Smooth muscle cell (in vitro differentiated cells): ENCODE results near the gene DHRS13. TPM values are rescaled to one million over a fixed set of nuclear protein-coding genes. Genes with fewer than 3 reads are reported as not detected.

ENCODE experiments used
- DNase-seq: peaks from one replicate; lab custom pipeline; 2025; ENCODE audit not compliant: unreplicated experiment; lab: John Stamatoyannopoulos, UW
- H2AFZ ChIP-seq: fragments of 200-600 bp; sonication (generic); 2 replicates; pipeline ENCODE4 v1.6.0; 2016; ENCODE audit warnings: antibody characterized with exemption, low read depth, mild to moderate bottlenecking
- H3F3A ChIP-seq: fragments of 200-600 bp; sonication (generic); 2 replicates; pipeline ENCODE4 v1.6.0; 2017; ENCODE audit warnings: antibody characterized with exemption, low read depth
- H3K27ac ChIP-seq: fragments of 200-600 bp; sonication (generic); 2 replicates; pipeline ENCODE4 v1.5.1; 2016; ENCODE audit warnings: low read depth, mild to moderate bottlenecking
- H3K27me3 ChIP-seq: fragments of 200-600 bp; sonication (generic); 2 replicates; pipeline ENCODE4 v1.6.1; 2016; ENCODE audit warnings: low read depth, mild to moderate bottlenecking
- H3K36me3 ChIP-seq: fragments of 200-600 bp; sonication (generic); 2 replicates; pipeline ENCODE4 v1.5.1; 2016; ENCODE audit warnings: low read depth
- H3K4me1 ChIP-seq: fragments of 200-600 bp; sonication (generic); 2 replicates; pipeline ENCODE4 v1.5.1; 2016; ENCODE audit warnings: low read depth
- H3K4me2 ChIP-seq: fragments of 200-600 bp; sonication (generic); 2 replicates; pipeline ENCODE4 v1.6.0; 2016; ENCODE audit warnings: mild to moderate bottlenecking
- H3K4me3 ChIP-seq: fragments of 200-600 bp; sonication (generic); 2 replicates; pipeline ENCODE4 v1.5.1; 2016; ENCODE audit warnings: mild to moderate bottlenecking
- H3K79me2 ChIP-seq: fragments of 200-600 bp; sonication (generic); 2 replicates; pipeline ENCODE4 v1.6.0; 2016; ENCODE audit warnings: low read depth, mild to moderate bottlenecking
- H3K9ac ChIP-seq: fragments of 200-600 bp; sonication (generic); 2 replicates; pipeline ENCODE4 v1.6.0; 2016; ENCODE audit warnings: low read depth
- H3K9me3 ChIP-seq: fragments of 200-600 bp; sonication (generic); replicated peaks from 2 replicates; pipeline ENCODE4 v1.5.1; 2016; ENCODE audit warnings: low read depth
- H4K20me1 ChIP-seq: fragments of 200-600 bp; sonication (generic); 2 replicates; pipeline ENCODE4 v1.6.0; 2016; ENCODE audit warnings: low read depth
- CTCF ChIP-seq: fragments of 200-600 bp; sonication (generic); IDR thresholded peaks from 2 replicates; pipeline ENCODE4 v1.5.1; 2017; ENCODE audit warnings: borderline replicate concordance, mild to moderate bottlenecking, antibody characterized with exemption; ENCODE audit not compliant: insufficient read depth, poor library complexity, severe bottlenecking
- WGBS: methylation state at CpG from one replicate; pipeline ENCODE4 v1.1.7; 2016; ENCODE audit warnings: low lambda C conversion rate; 5-methylcytosine and 5-hydroxymethylcytosine counted together
- polyA plus RNA-seq: library from polyadenylated mRNA; unstranded; fragments of >200 nt; fragmentation: Nextera tagmentation; extraction: Ambion mirVana; gene quantifications from 2 replicates; pipeline ENCODE4 v1.2.1, GENCODE V29; 2016
- total RNA-seq: library from RNA; depleted of rRNA; stranded (reverse); fragments of >200 nt; gene quantifications from 2 replicates; pipeline ENCODE4 v1.2.3, GENCODE V29; 2014

DHRS13 gene
- total and polyA plus RNA-seq, 2 experiments from 2014 or later = 6.0 to 10.1 TPM

GRCh38 chr17:28944862-28945741 lies 42.2 kb upstream of the DHRS13 start:
- peaks cover 97% of the 10 kb centered on the region for H3K79me2 ChIP-seq
- H3K4me2 ChIP-seq = peak overlapping the region; percentile 25
- TF ChIP-seq CTCF = no peak
- DNase-seq = no peak
- H2AFZ ChIP-seq = no peak overlapping the region
- H3K4me1 ChIP-seq = peaks cover 34% of the 10 kb centered on the region
- H3K27ac ChIP-seq = peak overlapping the region; percentile 36
- 94% methylated on average over 8 of the region's 8 CpGs for WGBS
- H3F3A ChIP-seq = peaks cover 22% of the 10 kb centered on the region
- peaks cover 3% of the 10 kb centered on the region for H3K36me3 ChIP-seq
- H3K27me3 ChIP-seq = no peaks in the 10 kb centered on the region
- H3K4me3 ChIP-seq = no peak overlapping the region
- H3K9ac ChIP-seq = no peak overlapping the region
- no peaks in the 10 kb centered on the region for H3K9me3 ChIP-seq
- H4K20me1 ChIP-seq = peaks cover 90% of the 10 kb centered on the region

GRCh38 chr17:28944343-28944742 lies 41.5 kb upstream of the DHRS13 start:
- H3K27ac ChIP-seq = no peak overlapping the region

GRCh38 chr17:28942925-28943324 lies 40.0 kb upstream of the DHRS13 start:
- TF ChIP-seq CTCF = no peak
- peaks cover 37% of the 10 kb centered on the region for H3K4me1 ChIP-seq
- H4K20me1 ChIP-seq = peaks cover 100% of the 10 kb centered on the region

More at GRCh38 chr17:28944343-28944742, 41.5 kb upstream of the DHRS13 start:
- TF ChIP-seq CTCF = no peak
- no peak for DNase-seq
- no peaks in the 10 kb centered on the region for H3K27me3 ChIP-seq
- H3K4me2 ChIP-seq = no peak overlapping the region
- peaks cover 42% of the 10 kb centered on the region for H3K4me1 ChIP-seq
- peaks cover 97% of the 10 kb centered on the region for H4K20me1 ChIP-seq
- WGBS = 94% methylated on average over 4 of the region's 4 CpGs
- H2AFZ ChIP-seq = no peak overlapping the region
- peaks cover 3% of the 10 kb centered on the region for H3K36me3 ChIP-seq
- H3K79me2 ChIP-seq = peaks cover 100% of the 10 kb centered on the region
- no peak overlapping the region for H3K4me3 ChIP-seq
- H3K9me3 ChIP-seq = no peaks in the 10 kb centered on the region
- H3K9ac ChIP-seq = no peak overlapping the region
- peaks cover 17% of the 10 kb centered on the region for H3F3A ChIP-seq

More at GRCh38 chr17:28942925-28943324, 40.0 kb upstream of the DHRS13 start:
- Histone ChIP-seq H3K4me2 (no peak overlapping the region), H3F3A (peaks cover 6% of the 10 kb centered on the region), H3K79me2 (peaks cover 100% of the 10 kb centered on the region), H3K9ac (no peak overlapping the region), H2AFZ (no peak overlapping the region), H3K27ac (no peak overlapping the region), H3K36me3 (peaks cover 3% of the 10 kb centered on the region), H3K9me3 (no peaks in the 10 kb centered on the region), H3K4me3 (no peak overlapping the region), H3K27me3 (no peaks in the 10 kb centered on the region)
- 96% methylated on average over 2 of the region's 2 CpGs for WGBS
- DNase-seq = no peak
